ENCODE data around the gene MBTPS1. TPM values are rescaled to one million over a fixed set of nuclear protein-coding genes. Genes with fewer than 3 reads are reported as not detected.
A peak's percentile ranks its signal among the peaks of the same experiment; 100 is the strongest.

The MBTPS1 gene
- total RNA-seq, 1 donor from 2014 or later, result 95.6 TPM

- Histone ChIP-seq H3K4me3 (no peak overlapping the region), H3K27ac (no peak overlapping the region), H3K9me3 (no peaks in the 10 kb centered on the region), H3K36me3 (peaks cover 2 to 24% of the 10 kb centered on the region in 2 donors), H3K4me1 (no peaks in the 10 kb centered on the region), H3K27me3 (no peaks in the 10 kb centered on the region)
- intact Hi-C loops (cut with DNase I), result no loop called here
- TF ChIP-seq CTCF (IDR thresholded peaks at IDR 0.05), result no peak
- DNase-seq (ENCODE audit: low spot score in 2 of 2), result no peak
Measured at GRCh38 chr16:84045818-84046470, 70.8 kb downstream of the MBTPS1 start.

GRCh38 chr16:84045001-84045817 lies 71.5 kb downstream of the MBTPS1 start:
- Histone ChIP-seq H3K9me3 (no peaks in the 10 kb centered on the region), H3K4me1 (no peaks in the 10 kb centered on the region), H3K27me3 (no peaks in the 10 kb centered on the region), H3K27ac (no peak overlapping the region), H3K36me3 (peaks cover 2 to 20% of the 10 kb centered on the region in 2 donors), H3K4me3 (no peak overlapping the region)
- intact Hi-C loops (cut with DNase I), result no loop called here
- no peak for TF ChIP-seq CTCF (IDR thresholded peaks at IDR 0.05)
- no peak for DNase-seq (ENCODE audit: low spot score in 2 of 2)

- Histone ChIP-seq H3K36me3 (peaks cover 0 to 9% of the 10 kb centered on the region in 2 donors), H3K9me3 (no peaks in the 10 kb centered on the region), H3K27ac (no peak overlapping the region), H3K4me1 (no peaks in the 10 kb centered on the region), H3K4me3 (no peak overlapping the region), H3K27me3 (no peaks in the 10 kb centered on the region)
- no peak for DNase-seq (ENCODE audit: low spot score in 2 of 2)
- TF ChIP-seq CTCF (IDR thresholded peaks at IDR 0.05), result peak in 1 of 3 experiments; percentile 7
- intact Hi-C loops (cut with DNase I), result no loop called here
Measured at GRCh38 chr16:84044118-84044488, 72.6 kb downstream of the MBTPS1 start.

GRCh38 chr16:84043486-84044117 lies 73.1 kb downstream of the MBTPS1 start:
- Histone ChIP-seq H3K4me1 (no peaks in the 10 kb centered on the region), H3K27me3 (no peaks in the 10 kb centered on the region), H3K9me3 (no peaks in the 10 kb centered on the region), H3K4me3 (no peak overlapping the region), H3K27ac (no peak overlapping the region), H3K36me3 (peaks cover 0 to 6% of the 10 kb centered on the region in 2 donors)
- DNase-seq (ENCODE audit: low spot score in 2 of 2), result no peak
- intact Hi-C loops (cut with DNase I), result no loop called here
- no peak for TF ChIP-seq CTCF (IDR thresholded peaks at IDR 0.05)

- Histone ChIP-seq H3K4me3 (no peak overlapping the region), H3K27ac (no peak overlapping the region), H3K36me3 (peaks cover 0 to under 1% of the 10 kb centered on the region in 2 donors), H3K27me3 (no peaks in the 10 kb centered on the region), H3K9me3 (no peaks in the 10 kb centered on the region), H3K4me1 (no peaks in the 10 kb centered on the region)
- TF ChIP-seq CTCF (IDR thresholded peaks at IDR 0.05), result no peak
- intact Hi-C loops (cut with DNase I), result no loop called here
- no peak for DNase-seq (ENCODE audit: low spot score in 2 of 2)
Measured at GRCh38 chr16:84042879-84043485, 73.8 kb downstream of the MBTPS1 start.

All from ascending aorta (tissue), 2 donors.